CD4-positive, alpha-beta T cell treated with Interleukin-17A for 1 hour (primary cell): ENCODE results near the gene LINGO3.
A peak's percentile ranks its signal among the peaks of the same experiment; 100 is the strongest.
"Not testable (repeated sequence)": the region's sequence is repeated elsewhere in the genome, so short reads cannot be mapped to it uniquely, and the experiment has no call there.

ENCODE experiments used
- DNase-seq: peaks from one replicate; pipeline ENCODE4 v3.0.0-alpha.2; 2020

The LINGO3 gene

DNA sequence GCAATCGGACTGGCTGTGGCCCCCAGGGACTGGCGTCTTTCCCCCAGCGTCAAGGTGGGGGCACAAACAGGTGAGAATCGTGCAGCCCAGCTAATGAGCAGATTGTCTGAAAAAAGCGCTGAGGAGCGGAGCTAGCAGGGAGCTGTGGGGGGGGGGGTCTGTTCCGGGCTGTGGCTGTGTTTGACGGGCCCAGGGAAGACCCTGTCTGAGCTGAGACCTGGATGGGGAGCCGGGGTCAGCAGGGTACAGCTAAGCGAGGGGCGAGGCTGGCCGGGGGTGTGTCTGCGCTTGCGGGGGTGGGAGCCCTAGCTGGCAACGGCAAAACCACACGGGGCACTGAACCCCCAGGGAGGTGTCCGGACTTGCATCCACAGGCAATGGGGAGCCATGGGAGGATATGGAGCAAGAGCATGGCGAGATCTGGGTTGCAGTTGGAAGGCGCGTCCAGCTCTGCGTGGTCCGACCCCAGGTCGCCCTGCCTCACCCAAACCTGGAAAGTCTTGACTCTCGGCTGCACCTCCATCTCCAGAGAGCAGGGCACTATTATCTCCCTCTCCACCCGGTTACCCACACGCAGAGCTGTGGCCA, 4.6 kb downstream of the LINGO3 start:
- no peak for DNase-seq

DNA sequence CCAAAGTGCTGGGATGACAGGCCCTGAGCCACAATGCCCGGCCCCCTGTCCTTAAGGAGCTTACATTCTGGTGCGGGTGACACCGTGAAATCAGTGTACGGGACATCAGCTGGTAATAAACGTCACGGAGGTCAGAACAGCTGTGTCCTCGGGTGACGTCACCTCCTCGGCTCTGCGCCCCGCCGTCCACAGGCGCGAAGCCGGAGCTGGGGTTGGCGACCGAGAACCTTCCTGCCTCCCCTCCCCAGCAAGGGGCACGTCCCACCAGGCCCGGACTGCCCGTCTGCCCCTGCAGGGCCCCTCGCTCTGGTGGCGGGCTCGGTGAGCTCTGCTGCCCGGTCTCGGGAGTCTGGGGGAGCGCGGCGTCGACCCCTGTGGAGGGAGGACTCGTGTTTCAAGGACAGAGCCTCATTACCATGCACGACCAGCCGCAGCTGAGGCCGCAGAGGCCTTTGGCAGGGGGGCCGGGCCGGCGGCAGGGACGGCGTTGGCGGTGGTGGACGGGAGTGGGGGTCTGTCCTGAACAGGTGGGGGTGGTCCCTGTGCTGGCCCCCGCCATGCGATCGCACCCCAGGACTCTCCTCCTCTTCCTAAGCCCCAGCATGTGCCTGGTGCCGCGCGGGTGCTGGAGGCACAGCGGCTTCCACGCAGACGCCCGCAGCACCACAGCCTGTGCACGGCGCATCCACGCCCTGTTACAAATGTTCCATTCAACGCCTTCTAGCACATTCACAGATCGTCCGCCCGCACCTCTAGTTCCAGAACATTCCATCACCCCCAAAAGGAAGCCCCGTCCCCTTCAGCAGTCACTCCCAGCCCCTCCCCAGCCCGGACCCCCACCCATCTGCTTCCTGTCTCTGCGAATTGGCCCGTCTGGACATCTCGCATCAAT, 5.4 kb downstream of the LINGO3 start:
- DNase-seq: no peak

DNA sequence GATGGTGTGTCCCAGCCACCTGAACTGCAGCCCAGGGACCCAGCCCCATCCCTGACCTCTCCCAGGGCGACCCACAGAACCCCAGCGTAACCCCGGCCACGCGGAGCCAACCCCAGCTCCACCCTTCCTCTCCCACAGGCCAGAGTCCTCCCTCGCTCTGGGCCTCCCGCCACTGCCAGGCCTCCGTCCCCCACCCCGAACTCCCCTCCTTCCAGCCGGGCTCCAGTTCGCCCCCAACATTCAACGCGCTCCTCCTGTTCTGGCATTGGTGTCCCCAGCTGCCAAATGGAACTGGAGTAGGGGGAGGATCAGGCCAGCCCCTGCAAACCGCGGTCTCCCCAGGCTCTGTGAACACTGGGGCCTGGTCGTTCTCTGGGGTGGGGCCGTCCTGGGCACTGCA, 7.4 kb downstream of the LINGO3 start:
- DNase-seq: no peak

DNA sequence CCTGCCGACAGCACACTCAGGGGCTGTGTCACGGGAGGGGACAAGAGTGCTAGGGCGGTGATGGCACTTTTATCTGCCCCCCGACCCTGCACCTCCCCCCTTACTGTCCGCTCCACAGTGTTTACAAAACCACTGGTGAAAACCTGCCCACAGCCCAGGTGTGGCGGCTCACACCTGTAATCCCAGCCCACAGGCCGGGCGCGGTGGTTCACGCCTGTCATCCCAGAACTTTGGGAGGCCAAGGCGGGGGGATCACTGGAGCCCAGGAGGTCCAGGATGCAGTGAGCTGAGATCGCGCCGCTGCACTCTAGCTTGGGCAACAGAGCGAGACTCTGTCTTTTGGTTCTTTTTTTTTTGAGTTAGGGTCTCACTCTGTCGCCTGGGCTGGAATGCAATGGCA, 11.8 kb downstream of the LINGO3 start:
- no peak for DNase-seq

DNA sequence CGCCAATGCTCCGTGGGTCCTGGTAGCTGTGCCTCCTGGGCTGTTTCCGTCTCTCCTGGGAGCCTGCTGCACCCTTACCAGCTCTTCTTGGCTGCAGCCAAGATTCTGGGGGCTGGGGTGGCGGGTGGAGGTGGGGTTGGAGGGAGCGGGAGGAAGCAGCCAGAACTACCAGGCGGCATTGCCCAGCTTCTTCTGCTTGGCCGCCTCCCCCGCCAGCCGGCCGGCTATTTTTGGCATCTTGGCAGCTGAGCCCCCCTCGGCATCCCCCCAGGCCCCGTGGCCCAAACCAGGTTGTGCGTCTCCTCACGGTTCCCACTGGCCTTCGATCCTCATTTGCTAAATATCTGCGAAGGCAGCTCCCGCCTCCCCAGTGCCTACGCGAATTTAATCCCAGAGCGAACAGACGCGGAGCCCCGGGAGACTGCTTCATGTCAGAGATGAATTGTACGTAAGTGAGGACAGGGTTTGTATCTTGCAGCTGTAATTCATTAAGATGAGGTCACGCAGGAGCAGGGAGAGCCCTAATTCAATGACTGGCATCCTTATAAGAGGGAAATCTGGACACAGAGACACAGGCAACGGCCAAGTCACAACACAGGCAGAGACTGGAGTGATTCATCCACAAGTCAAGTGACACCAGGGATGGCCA, 13.1 kb downstream of the LINGO3 start:
- no peak for DNase-seq

DNA sequence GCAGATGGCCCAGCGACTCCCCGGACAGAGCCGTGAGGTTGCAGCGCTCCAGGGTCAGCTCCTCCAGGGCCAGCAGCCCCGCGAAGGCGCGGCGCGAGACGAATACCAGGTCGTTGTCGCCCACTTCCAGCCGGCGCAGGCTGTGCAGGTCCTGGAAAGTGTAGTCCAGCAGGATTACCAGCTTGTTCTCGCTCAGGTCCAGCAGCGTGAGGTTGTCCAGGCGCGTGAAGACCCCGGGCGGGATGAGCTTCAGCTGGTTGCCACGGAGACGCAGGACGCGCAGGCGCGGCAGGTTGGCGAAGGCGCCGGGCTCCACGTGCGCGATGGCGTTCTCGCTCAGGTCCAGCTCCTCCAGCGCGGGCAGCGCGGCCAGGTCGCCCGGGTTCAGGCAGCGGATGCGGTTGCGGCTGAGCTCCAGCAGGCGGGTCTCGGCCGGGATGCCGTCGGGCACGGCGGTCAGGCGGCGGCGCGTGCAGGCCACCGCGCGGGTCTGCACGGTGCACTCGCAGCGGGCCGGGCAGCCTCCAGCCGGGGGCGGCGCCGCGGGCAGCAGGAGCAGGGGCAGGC, 16.7 kb downstream of the LINGO3 start:
- DNase-seq: no peak

DNA sequence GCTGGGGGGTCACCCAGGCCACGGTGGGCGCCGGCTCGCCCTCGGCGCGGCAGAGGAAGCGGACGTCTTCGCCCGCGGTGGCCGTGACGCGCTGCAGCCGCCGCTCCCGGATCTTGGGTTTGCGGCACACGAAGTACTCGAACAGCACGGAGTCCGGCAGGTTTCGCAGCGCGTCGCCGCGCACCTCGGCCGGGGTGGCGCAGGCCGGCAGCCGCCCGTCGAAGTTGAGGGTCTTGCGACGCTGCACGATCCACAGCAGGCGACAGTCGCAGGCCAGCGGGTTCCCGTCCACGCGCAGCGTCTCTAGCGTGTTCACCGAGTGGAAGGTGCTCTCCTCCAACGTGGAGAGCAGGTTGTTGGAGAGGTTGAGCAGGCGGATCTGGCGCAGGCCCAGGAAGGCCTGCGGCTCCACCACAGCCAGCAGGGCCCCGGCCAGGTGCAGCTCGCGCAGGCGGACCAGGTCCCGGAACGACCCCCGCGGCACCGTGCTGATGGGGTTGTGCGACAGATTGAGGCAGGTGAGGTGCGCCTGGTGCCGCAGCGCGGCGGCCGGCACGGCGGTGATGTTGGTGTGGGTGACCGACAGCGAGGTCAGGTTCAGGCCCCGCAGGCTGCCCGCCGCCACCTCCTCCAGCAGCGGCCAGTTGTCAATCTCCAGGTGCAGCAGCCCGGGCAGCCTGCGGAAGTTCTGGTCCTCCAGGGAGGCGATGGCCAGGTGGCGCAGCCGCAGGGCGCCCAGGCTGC, 17.3 kb downstream of the LINGO3 start:
- DNase-seq: no peak

DNA sequence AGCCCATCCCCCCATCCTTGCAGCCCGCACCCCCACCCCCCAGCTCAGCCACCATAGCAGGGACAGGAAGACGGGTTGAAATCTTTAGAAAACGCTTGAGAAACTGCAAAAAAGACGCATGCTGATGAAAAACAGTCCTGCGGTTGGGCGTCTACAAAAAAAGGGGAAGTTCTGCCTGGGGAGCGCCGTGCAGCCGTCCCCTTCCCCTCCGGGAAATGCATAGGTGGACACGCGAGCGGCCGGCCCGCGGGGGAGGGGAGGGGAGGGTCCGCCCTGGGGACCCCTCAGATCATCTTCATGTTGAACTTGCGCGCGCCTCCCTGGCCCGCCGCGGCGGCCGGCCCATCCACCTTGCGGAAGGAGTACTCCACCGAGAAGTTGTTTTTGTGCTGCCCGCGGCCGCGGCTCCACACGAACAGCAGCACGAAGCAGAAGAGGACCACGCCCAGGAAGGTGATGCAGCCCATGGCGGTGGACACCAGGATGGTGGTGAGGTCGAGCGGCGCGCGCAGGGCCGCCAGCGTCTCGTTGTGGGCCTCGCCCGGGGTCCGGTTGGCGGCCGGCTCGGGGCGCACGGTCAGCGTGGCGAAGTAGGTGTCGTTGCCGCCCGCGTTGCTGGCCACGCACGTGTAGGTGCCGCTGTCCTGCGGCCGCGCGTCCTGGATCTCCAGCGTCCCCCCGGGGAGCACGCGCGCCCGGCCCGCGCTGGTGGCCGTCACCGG, 18.1 kb downstream of the LINGO3 start:
- peak; percentile 60 for DNase-seq

DNA sequence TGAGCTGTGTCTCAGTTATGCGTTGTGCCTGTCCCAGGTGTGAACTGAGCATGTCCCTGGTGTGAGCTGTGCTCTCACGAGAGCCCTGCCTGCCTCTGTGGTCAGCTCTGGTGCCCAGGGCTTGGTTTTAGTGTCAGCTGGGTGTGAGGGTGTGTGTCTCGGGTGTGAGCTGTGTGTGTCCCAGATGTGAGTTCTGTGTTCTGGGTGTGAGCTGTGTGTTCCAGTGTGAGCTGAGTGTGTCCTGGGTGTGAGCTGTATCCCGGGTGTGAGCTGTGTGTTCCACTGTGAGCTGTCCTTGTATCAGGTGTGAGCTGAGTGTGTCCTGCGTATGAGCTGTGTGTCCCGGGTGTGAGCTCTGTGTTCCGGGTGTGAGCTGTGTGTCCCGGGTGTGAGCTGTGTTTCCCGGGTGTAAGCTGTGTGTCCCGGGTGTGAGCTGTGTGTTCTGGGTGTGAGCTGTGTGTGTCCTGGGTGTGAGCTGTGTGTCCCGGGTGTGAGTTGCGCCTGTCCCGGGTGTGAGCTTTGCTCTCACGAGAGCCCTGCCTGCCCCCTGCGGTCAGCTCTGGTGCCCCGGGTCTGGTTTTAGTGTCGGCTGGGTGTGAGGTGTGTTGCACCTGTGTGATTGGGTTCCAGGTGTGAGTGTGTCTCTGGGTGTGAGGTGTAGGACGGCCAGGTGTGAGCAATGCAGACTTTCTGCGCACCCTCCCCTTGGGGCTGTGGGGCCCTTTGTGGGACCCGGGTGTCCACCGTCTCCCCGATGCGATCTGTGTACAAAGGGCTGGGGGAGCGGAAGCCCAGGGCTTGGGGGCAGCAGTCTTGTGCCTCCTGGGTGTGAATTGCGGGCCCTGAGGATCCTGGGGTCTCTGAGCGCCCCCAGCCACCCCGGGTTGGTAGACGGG, 18.9 kb downstream of the LINGO3 start:
- no peak for DNase-seq

DNA sequence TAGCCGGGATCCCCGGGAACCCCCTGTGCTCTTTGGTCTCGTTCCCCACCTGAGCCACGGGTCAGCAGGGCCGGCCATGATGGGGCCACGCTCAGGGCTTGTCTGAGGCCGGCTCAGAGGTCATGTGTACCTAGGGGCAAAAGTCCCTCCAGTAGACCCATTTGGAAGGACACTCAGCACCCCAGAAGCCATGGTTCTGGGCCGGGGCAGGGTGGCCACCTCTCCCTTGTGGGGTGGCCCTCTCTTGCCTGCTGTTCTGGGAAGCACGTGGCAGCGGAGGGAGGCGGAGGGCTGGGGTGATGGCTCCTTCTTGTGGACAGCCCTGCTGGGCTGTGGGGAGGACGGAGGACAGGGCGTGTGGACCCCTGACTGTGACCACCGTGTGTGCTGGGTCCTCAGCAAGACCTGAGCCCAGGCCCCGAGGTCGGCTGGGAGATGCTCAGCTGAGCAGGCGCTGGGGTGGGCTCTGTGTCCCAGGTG, 19.6 kb downstream of the LINGO3 start:
- no peak for DNase-seq

DNA sequence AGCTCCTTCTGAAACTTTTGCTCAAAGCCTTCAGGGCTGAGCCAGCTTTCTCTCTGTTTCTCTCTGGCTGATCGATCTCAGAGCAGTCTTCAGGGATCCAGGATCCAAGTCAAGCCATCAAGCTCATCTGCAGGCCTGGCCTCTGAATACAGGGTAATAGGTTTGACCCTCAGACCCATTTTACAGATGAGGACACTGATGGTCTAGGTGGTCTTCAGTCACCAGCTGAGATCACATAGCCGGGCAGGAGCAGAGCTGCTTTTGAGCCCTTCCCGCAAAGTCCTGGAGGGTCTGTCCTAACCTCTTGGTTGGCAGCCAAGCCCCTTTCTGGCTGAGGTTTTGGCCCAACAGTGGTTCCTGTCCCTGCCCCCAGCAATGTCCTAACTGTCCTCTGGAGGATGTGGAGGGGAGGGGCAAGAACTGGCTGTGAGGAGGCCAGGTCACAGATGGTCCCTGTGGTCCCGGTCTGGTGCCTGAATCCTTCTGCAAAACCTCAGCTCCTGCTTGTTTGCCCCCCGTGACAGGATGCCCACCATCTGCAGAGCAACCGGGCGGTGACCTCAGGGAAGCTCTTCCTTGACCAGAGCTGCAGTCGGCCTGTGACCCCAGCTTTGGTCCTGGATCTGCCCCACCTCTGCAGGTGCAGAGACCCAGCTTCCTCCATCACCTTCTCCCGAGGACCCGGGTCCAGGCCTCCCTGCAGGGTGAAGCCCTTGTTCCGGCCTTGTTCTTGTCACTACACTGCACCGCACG, 20.2 kb downstream of the LINGO3 start:
- DNase-seq: no peak

DNA sequence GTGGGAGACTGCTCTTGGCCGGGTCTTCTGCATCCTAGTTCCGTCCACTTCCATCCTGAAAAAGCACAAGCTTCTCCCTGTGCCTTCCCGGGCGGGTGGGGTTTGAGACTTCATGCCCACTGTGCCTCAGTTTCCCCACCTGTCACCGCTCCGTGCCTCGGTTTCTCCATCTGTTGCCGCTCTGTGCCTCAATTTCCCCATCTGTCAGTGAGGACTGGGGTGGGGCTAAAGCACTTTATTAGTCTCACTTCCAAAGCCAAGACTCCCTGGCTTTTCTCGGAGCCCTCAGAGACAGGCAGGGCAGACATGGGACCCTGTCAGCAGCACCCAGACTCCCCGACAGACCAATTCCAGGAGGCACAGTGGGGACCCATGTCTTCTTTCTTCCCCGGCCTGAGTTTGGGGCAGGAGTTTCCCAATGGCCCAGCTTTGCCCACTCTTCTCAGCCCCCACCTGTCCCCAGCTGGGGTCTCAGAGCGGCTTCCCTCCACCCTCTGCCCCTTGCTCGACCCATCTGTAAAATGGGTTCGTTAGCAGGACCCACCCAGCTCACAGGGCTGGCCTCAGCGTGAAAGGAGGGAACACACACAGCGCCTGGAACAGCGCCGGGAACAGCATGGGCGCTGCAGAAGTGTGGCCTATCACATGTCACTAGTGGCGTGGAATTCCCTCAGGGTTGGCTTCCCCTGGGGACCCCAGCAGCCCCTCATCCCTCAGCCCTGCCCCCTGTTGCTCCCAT, 21.4 kb downstream of the LINGO3 start:
- no peak for DNase-seq

DNA sequence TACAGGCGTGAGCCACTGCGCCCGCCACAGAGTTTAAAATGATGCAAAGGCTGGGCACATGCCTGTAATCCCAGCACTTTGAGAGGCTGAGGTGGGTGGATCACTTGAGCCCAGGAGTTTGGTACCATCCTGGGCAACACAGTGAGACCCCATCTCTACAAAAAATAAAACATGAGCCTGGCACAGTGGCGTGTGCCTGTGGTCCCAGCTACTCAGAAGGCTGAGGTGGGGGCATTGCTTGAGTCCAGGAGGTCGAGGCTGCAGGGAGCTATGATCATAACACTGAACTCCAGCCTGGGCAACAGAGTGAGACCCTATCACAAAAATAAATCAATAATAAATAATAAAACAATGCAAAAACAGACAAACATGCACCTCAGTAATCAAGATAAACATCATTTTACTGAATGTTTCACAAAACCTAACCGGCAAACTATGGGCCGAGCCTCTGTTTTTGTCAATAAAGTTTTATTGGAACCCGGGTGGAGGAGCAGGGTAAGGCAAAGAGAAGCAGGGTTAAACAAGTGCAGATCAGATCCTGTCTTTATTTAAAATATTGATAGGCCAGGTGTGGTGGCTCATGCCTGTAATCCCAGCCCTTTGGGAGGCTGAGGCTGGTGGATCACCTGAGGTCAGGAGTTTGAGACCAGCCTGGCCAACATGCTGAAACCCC, 24.0 kb downstream of the LINGO3 start:
- DNase-seq: no peak

DNA sequence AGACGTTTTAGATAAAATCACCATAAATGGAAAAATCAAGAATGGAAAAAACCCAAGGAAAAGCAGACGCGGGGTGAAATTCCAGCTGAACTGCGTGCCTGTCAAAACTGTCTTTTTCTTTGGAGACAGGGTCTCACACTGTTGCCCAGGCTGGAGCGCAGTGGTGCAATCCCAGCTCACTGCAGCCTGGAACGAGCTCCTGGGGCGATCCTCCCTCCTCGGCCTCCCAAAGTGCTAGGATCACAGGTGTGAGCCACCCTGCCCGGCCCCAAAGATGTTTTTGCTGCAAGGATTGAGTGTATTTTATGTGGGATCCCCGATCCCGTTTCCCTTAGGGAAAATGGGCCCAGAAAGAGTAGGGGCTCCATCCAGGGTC, 25.1 kb downstream of the LINGO3 start:
- DNase-seq: no peak

DNA sequence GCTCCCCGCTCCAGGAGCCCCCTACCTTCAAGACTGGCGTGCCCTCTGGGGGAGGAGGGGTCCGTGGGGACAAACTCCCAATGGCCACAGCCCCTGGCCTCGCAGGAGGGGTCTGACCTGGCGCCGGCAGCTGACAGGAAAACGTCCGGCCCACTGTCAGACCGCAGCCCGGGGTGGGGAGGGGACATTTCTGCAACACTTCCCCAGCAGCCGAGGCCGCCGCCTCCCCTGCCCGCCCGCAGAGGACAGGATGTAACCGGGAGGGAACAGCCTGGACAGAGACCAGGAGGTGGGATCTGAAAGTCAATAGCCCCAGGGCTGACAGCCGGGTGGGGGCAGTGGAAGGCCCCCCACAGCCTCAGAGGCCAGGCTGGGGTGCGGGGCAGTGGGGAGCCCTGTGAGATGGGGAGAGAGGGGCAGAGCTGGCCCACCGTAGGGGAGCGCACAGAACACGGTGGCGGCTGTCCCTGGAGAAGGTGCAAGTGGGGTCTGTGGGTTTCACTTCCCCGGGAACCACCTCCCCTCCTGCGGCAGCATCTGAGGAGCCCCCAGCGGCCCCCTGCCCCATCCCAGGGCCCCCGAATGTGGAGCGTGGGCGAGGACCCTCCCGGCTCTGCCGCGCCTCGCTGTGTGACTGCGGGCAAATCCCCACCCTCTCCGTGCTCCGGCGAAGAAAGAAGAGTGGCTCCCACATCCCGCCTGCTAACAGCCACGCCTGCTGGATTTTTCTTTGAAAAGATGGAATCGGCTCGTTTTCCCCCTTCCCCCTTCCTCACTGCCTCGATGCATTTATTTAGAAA, 25.7 kb downstream of the LINGO3 start, which contains the start of gene PEAK3:
Gene PEAK3, minus strand, starts transcription at position 114 of the 800 bp plus-strand sequence. CDS start 1,244 bp downstream, outside the sequence.
- DNase-seq: peak; percentile 52

DNA sequence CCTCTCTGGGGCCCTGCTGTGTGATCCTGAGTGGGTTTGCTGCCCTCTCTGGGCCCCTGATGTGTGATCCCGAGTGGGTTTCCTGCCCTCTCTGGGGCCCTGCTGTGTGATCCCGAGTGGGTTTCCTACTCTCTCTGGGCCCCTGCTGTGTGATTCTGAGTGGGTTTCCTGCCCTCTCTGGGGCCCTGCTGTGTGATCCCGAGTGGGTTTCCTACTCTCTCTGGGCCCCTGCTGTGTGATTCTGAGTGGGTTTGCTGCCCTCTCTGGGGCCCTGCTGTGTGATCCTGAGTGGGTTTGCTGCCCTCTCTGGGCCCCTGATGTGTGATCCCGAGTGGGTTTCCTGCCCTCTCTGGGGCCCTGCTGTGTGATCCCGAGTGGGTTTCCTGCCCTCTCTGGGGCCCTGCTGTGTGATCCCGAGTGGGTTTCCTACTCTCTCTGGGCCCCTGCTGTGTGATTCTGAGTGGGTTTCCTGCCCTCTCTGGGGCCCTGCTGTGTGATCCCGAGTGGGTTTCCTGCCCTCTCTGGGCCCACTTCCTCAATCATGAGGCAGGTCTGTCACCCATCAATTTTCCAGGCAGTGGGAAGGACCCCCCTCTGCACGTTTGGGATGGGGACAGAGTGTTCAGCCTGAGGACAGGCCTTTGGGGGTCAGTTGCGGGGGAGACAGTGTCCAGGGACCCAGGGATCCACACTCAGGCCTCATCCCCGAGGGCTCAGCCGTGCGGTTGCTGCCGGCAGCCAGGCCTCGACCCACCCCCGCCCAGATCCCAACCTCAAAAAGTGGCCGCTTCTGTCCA, 26.5 kb downstream of the LINGO3 start:
- DNase-seq: not testable (repeated sequence)

DNA sequence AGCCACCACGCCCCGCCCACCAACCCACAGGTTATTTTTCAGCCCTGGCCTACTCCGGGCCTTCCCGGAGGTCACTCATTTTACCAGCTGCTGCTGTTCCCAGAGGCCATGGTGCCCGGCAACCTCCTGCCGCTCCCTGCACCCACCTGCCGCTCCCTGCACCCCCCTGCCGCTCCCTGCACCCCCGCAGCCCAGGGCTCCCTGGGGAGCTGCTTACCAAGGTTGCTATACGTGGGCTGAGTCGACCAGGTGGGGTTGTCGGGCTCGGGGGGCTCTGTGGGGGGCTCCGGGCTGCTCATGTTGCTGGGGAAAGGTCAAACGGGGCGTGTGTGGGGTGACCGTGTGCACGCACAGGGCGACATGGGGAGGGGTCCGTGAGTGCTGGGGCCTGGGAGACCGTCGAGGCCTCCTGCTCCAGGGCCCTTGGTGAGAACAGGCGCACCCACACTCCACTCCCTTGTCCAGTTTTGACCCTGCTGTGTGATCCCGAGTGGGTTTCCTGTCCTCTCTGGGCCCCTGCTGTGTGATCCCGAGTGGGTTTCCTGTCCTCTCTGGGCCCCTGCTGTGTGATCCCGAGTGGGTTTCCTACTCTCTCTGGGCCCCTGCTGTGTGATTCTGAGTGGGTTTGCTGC, 27.2 kb downstream of the LINGO3 start:
- DNase-seq: no peak
